Liver (tissue), 9 donors: Measurements from ENCODE around the gene GTPBP10. TPM values are rescaled to one million over a fixed set of nuclear protein-coding genes. Genes with fewer than 3 reads are reported as not detected.
A peak's percentile ranks its signal among the peaks of the same experiment; 100 is the strongest.

Experiments
- DNase-seq: peaks from one replicate; pipeline ENCODE4 v3.0.0-alpha.2; 2017; ENCODE audit warnings: low spot score
- H3K27ac ChIP-seq, 2 donors: one replicate each; pipeline ENCODE4 v1.7.0; 2013; ENCODE audit warnings: inconsistent platforms in 2 of 2, low read length in 2 of 2, control low read depth in 1 of 2, low read depth in 1 of 2, mild to moderate bottlenecking in 1 of 2
- H3K27me3 ChIP-seq, 4 donors: one replicate each; pipeline versions ENCODE4 v1.6.1 to v1.7.0; 2013; ENCODE audit warnings: low read length in 3 of 4, inconsistent platforms in 1 of 4, mild to moderate bottlenecking in 1 of 4, moderate library complexity in 1 of 4; ENCODE audit not compliant: control insufficient read depth in 4 of 4, insufficient read depth in 4 of 4
- H3K36me3 ChIP-seq, 4 donors: one replicate each; pipeline versions ENCODE4 v1.6.1 to v1.7.0; 2013; ENCODE audit warnings: low read length in 3 of 4, mild to moderate bottlenecking in 3 of 4, low read depth in 1 of 4, moderate library complexity in 1 of 4; ENCODE audit not compliant: control insufficient read depth in 4 of 4, insufficient read depth in 3 of 4
- H3K4me1 ChIP-seq, 4 donors: one replicate each; pipeline versions ENCODE4 v1.6.1 to v1.7.0; 2013; ENCODE audit warnings: low read length in 3 of 4, mild to moderate bottlenecking in 3 of 4, moderate library complexity in 1 of 4; ENCODE audit not compliant: control insufficient read depth in 4 of 4, insufficient read depth in 4 of 4
- H3K4me3 ChIP-seq, 3 donors: one replicate each; pipeline versions ENCODE4 v1.6.1 to v1.7.0; 2013; ENCODE audit warnings: low read length in 3 of 3, control low read depth in 1 of 3, low read depth in 1 of 3, mild to moderate bottlenecking in 1 of 3
- H3K9ac ChIP-seq, 2 donors: one replicate each; pipeline ENCODE4 v1.7.0; 2013; ENCODE audit warnings: low read length in 2 of 2, mild to moderate bottlenecking in 2 of 2, moderate library complexity in 2 of 2, control low read depth in 1 of 2, low read depth in 1 of 2
- H3K9me3 ChIP-seq, 4 donors: one replicate each; pipeline versions ENCODE4 v1.6.1 to v1.7.0; 2013; ENCODE audit warnings: low read length in 3 of 4; ENCODE audit not compliant: control insufficient read depth in 4 of 4
- ATF3 ChIP-seq: IDR thresholded peaks from 2 replicates; pipeline ENCODE4 v1.6.1; 2016; ENCODE audit warnings: antibody characterized with exemption
- CTCF ChIP-seq: fragments of 150-350 bp; IDR thresholded peaks from 2 replicates; pipeline ENCODE4 v1.5.1; 2017; ENCODE audit warnings: improper control_type of control experiment, low read depth, low read length; ENCODE audit not compliant: missing input control
- EGR1 ChIP-seq, 2 donors: IDR thresholded peaks; 2 replicates each; pipeline ENCODE4 v1.6.1; 2016 to 2018; ENCODE audit warnings: antibody characterized with exemption in 2 of 2, low read depth in 2 of 2
- FOXA1 ChIP-seq: IDR thresholded peaks from 2 replicates; pipeline ENCODE4 v1.6.1; 2016; ENCODE audit warnings: antibody characterized with exemption
- FOXA2 ChIP-seq: IDR thresholded peaks from 2 replicates; pipeline ENCODE4 v1.6.1; 2016; ENCODE audit warnings: antibody characterized with exemption
- GABPA ChIP-seq, 2 donors: IDR thresholded peaks in 1 of 2; conservative IDR thresholded peaks in 1 of 2; 2 replicates each; pipeline ENCODE4 v1.6.1; 2016; ENCODE audit warnings: antibody characterized with exemption in 2 of 2, mild to moderate bottlenecking in 1 of 2, moderate library complexity in 1 of 2
- HNF4A ChIP-seq, 2 donors: conservative IDR thresholded peaks; 2 replicates each; pipeline ENCODE4 v1.6.1; 2016; ENCODE audit warnings: antibody characterized with exemption in 2 of 2, mild to moderate bottlenecking in 2 of 2
- HNF4G ChIP-seq: IDR thresholded peaks from 2 replicates; pipeline ENCODE4 v1.6.1; 2016; ENCODE audit warnings: antibody characterized with exemption
- JUND ChIP-seq, 2 donors: IDR thresholded peaks; 2 replicates each; pipeline ENCODE4 v1.6.1; 2016; ENCODE audit warnings: antibody characterized with exemption in 2 of 2
- MAX ChIP-seq: IDR thresholded peaks from 2 replicates; pipeline ENCODE4 v1.6.1; 2016; ENCODE audit warnings: antibody characterized with exemption
- NR2F2 ChIP-seq: IDR thresholded peaks from 2 replicates; pipeline ENCODE4 v1.6.1; 2016; ENCODE audit warnings: antibody characterized with exemption
- RAD21 ChIP-seq, 2 donors: IDR thresholded peaks; 2 replicates each; pipeline ENCODE4 v1.6.1; 2016; ENCODE audit warnings: antibody characterized with exemption in 2 of 2, mild to moderate bottlenecking in 2 of 2
- REST ChIP-seq: IDR thresholded peaks from 2 replicates; pipeline ENCODE4 v1.6.1; 2016; ENCODE audit warnings: antibody characterized with exemption, mild to moderate bottlenecking
- RXRA ChIP-seq, 2 donors: IDR thresholded peaks; 2 replicates each; pipeline ENCODE4 v1.6.1; 2017 to 2018; ENCODE audit warnings: antibody characterized with exemption in 2 of 2, mild to moderate bottlenecking in 1 of 2
- SP1 ChIP-seq: IDR thresholded peaks from 2 replicates; pipeline ENCODE4 v1.6.1; 2018; ENCODE audit warnings: antibody characterized with exemption, mild to moderate bottlenecking
- TAF1 ChIP-seq: conservative IDR thresholded peaks from 2 replicates; pipeline ENCODE4 v1.6.1; 2016; ENCODE audit warnings: antibody characterized with exemption, mild to moderate bottlenecking
- YY1 ChIP-seq: IDR thresholded peaks from 2 replicates; pipeline ENCODE4 v1.6.1; 2016; ENCODE audit warnings: antibody characterized with exemption, mild to moderate bottlenecking
- ZBTB33 ChIP-seq: IDR thresholded peaks from 2 replicates; pipeline ENCODE4 v1.6.1; 2016; ENCODE audit warnings: antibody characterized with exemption
- WGBS: extraction: QIAGEN DNeasy Blood & Tissue Kit; methylation state at CpG from one replicate; pipeline ENCODE4 v1.1.7; 2013; 5-methylcytosine and 5-hydroxymethylcytosine counted together
- polyA plus RNA-seq, 2 donors: library from polyadenylated mRNA; stranded (reverse) in 1 of 2; unstranded in 1 of 2; fragments of 200-250 nt in 1 of 2; fragments of >200 nt in 1 of 2; fragmentation: Nextera tagmentation in 1 of 2; extraction: Ambion mirVana in 1 of 2; gene quantifications; one replicate each; pipeline versions ENCODE4 v1.2.1 to v1.2.3, GENCODE V29; 2013 to 2015
- total RNA-seq, 2 donors: library from RNA; depleted of rRNA; stranded (reverse); fragments of >200 nt; gene quantifications; one replicate each; pipeline ENCODE4 v1.2.3, GENCODE V29; 2014
- donor health status: healthy.
- donor health status: healthy.
- donor health status: healthy.
- donor health status: healthy.
- donor health status: healthy.

The GTPBP10 gene
- total and polyA plus RNA-seq, 4 donors = 6.5 to 18.9 (median 12.2) TPM

DNA sequence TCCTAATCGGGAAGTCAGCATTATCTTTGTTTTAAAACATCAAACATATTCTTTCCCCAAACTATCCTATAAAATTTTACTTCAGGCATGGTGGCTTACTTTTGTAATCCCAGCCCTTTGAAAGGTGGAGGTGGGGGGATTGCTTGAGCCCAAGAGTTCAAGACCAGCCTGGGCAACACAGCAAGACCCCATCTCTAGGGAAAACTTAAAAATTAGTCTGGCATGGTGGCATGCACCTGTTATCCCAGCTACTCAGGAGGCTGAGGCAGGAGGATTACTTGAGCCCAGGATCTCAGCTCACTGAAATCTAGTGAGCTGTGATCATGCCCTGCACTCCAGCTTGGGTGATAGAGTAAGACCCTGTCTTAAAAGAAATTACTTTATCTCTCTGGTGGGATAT, 61.6 kb downstream of the GTPBP10 start (continued):
- TF ChIP-seq REST = no peak
- TF ChIP-seq MAX = no peak
- no peak for TF ChIP-seq GABPA (IDR thresholded peaks at IDR 0.05 in 1 of 2, conservative IDR thresholded peaks at IDR 0.05 in 1 of 2)
- TF ChIP-seq TAF1 = no peak
- TF ChIP-seq FOXA1 = no peak
- no peak for TF ChIP-seq YY1
- TF ChIP-seq EGR1 (IDR thresholded peaks at IDR 0.05; ENCODE audit: low read depth in 2 of 2) = no peak

DNA sequence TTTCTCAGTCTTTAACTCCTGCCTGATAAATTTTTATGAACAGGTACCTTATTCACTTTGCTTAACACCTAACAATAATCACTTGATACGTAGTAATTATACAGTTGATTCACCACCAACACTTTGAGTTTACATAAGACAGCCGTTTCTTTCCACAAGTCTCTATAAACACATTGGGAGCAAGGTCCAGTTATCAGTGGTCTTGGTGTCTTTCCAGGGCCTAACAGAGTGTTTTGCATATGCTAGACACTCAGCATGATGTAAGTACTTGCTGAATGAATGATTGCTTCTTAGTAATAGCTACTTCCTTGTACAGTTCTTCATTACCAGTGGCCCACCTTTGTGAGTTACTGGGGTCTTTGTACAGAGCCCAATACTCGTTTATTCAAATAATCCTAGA, 63.2 kb downstream of the GTPBP10 start:
- TF ChIP-seq RXRA (IDR thresholded peaks at IDR 0.05) (peak in 1 of 2 donors; percentile 55), HNF4A (conservative IDR thresholded peaks at IDR 0.05) (peak; percentile 94 to 95), RAD21 (IDR thresholded peaks at IDR 0.05) (peak in 1 of 2 donors; percentile 13), EGR1 (IDR thresholded peaks at IDR 0.05; ENCODE audit: low read depth in 2 of 2) (peak in 1 of 2 donors; percentile 32), NR2F2 (no peak), YY1 (peak; percentile 26), GABPA (IDR thresholded peaks at IDR 0.05 in 1 of 2, conservative IDR thresholded peaks at IDR 0.05 in 1 of 2) (no peak), JUND (IDR thresholded peaks at IDR 0.05) (peak; percentile 78 to 81), ZBTB33 (peak; percentile 47), FOXA1 (peak; percentile 79), REST (peak; percentile 43), HNF4G (peak; percentile 87), MAX (peak; percentile 28), SP1 (peak; percentile 91), FOXA2 (peak; percentile 63), ATF3 (peak; percentile 73), CTCF (no peak), TAF1 (no peak)
- no peaks in the 10 kb centered on the region for H3K27me3 ChIP-seq
- 29% methylated on average over 3 of the region's 3 CpGs for WGBS
- DNase-seq = no peak
- no peak overlapping the region for H3K9ac ChIP-seq
- no peaks in the 10 kb centered on the region for H3K9me3 ChIP-seq
- peak overlapping the region; percentile 73 to 81 for H3K27ac ChIP-seq
- H3K4me3 ChIP-seq = no peak overlapping the region
- peaks cover 0 to 13% (median 0%) of the 10 kb centered on the region in 4 donors for H3K36me3 ChIP-seq
- peaks cover 3 to 56% (median 20%) of the 10 kb centered on the region in 4 donors for H3K4me1 ChIP-seq
